ENCODE measurements around the gene F9. TPM values are rescaled to one million over a fixed set of nuclear protein-coding genes. Genes with fewer than 3 reads are reported as not detected.

The F9 gene
- total and polyA plus RNA-seq, 2 of the 4 experiments (the other 2 are of a cell fraction): not detected

GRCh38 chrX:139560221-139560620 is 29.7 kb downstream of the F9 start:
- POLR2A ChIA-PET (ENCODE audit: unreplicated experiment): no interaction called here

More at GRCh38 chrX:139560221-139560620, 29.7 kb downstream of the F9 start:
- Histone ChIP-seq H3K9ac (ENCODE audit: low read depth, low read length) (no peak overlapping the region), H3K79me1 (ENCODE audit: low read depth in 1 of 2, low read length in 2 of 2) (no peaks in the 10 kb centered on the region), H3K4me3 (ENCODE audit: insufficient read depth, low read depth, low read length) (no peak overlapping the region), H3K4ac (ENCODE audit: low read depth, low read length) (no peak overlapping the region), H2AFZ (replicated peaks; ENCODE audit: low read length, poor library complexity) (no peak overlapping the region), H3K23ac (ENCODE audit: low read depth, low read length) (no peak overlapping the region), H4K8ac (ENCODE audit: low read depth in 2 of 2, low read length in 2 of 2) (no peak overlapping the region), H3K18ac (ENCODE audit: low read depth, low read length) (no peak overlapping the region), H2BK120ac (ENCODE audit: low read depth, low read length) (no peak overlapping the region), H2BK5ac (ENCODE audit: low read depth, low read length, poor library complexity, severe bottlenecking) (no peak overlapping the region), H3K14ac (replicated peaks; ENCODE audit: low read depth, low read length) (no peak overlapping the region), H3K27ac (ENCODE audit: insufficient read depth, low read length) (no peak overlapping the region), H3K9me3 (ENCODE audit: control insufficient read depth, insufficient read depth, low read length) (no peaks in the 10 kb centered on the region), H2AK5ac (ENCODE audit: low read depth, low read length) (no peak overlapping the region), H3K9me1 (ENCODE audit: insufficient read depth, low read length) (no peaks in the 10 kb centered on the region), H4K20me1 (ENCODE audit: insufficient read depth, low read length) (no peaks in the 10 kb centered on the region), H4K5ac (ENCODE audit: low read depth, low read length) (no peak overlapping the region), H3K56ac (ENCODE audit: extremely low read depth, insufficient read depth, low read length) (no peak overlapping the region), H2BK20ac (ENCODE audit: low read depth, low read length) (no peak overlapping the region), H3K27me3 (ENCODE audit: control insufficient read depth, insufficient read depth, low read length) (no peaks in the 10 kb centered on the region; the same call in 1 of the 2 replicates), H3K36me3 (ENCODE audit: control insufficient read depth, insufficient read depth, low read length) (no peaks in the 10 kb centered on the region), H3K4me1 (ENCODE audit: control insufficient read depth, insufficient read depth, low read length) (no peaks in the 10 kb centered on the region), H3K4me2 (ENCODE audit: low read depth, low read length) (no peak overlapping the region), H2BK15ac (ENCODE audit: low read depth, low read length) (no peak overlapping the region), H4K91ac (ENCODE audit: insufficient read depth, low read depth, low read length) (no peak overlapping the region), H2AK9ac (replicated peaks; ENCODE audit: low read depth, low read length, poor library complexity) (no peak overlapping the region)
- no peak for ATAC-seq (ENCODE audit: low read depth)
- intact Hi-C loops (cut with micrococcal nuclease) (no loop called here), in situ Hi-C loops (cut with MboI; ENCODE audit: low sequenced_read_pairs) (no loop called here), dilution Hi-C loops (cut with HindIII; ENCODE audit: low sequenced_read_pairs, unreplicated experiment) (no loop called here)
- peak; percentile 0 for DNase-seq
- CTCF ChIA-PET: interaction anchor here (0.7 to 0.9 kb wide), 2 partner anchors 15 to 17 kb away, joined by 3 read pairs; no protein-coding TSS in a partner anchor
- TF ChIP-seq NFE2L2 (IDR thresholded peaks at IDR 0.05; ENCODE audit: low read depth, low read length) (no peak), SMC3 (IDR thresholded peaks at IDR 0.05; ENCODE audit: low read depth, low read length) (no peak), BHLHE40 (IDR thresholded peaks at IDR 0.05; ENCODE audit: low read depth, low read length) (no peak), FOS (IDR thresholded peaks at IDR 0.05; ENCODE audit: low read depth, low read length) (no peak), RAD21 (IDR thresholded peaks at IDR 0.05; ENCODE audit: low read length) (no peak), RFX5 (IDR thresholded peaks at IDR 0.05; ENCODE audit: low read depth, low read length) (no peak), RCOR1 (IDR thresholded peaks at IDR 0.05; ENCODE audit: insufficient replicate concordance, low read length) (no peak)
- no TSS peak for BruUV-seq (replicated peaks)

Measured in IMR-90 (cell line).